Rectal smooth muscle tissue (tissue), 1 donor: Measurements from ENCODE around the gene SORCS3.
"Not testable (repeated sequence)": the region's sequence is repeated elsewhere in the genome, so short reads cannot be mapped to it uniquely, and the experiment has no call there.

Experiments
- H3K27ac ChIP-seq: one replicate; pipeline ENCODE4 v1.7.0; 2013; ENCODE audit warnings: low read depth, low read length, inconsistent platforms
- H3K27me3 ChIP-seq: one replicate; pipeline ENCODE4 v1.7.0; 2013; ENCODE audit warnings: low read length; ENCODE audit not compliant: control insufficient read depth, insufficient read depth
- H3K36me3 ChIP-seq: one replicate; pipeline ENCODE4 v1.7.0; 2013; ENCODE audit warnings: low read length; ENCODE audit not compliant: control insufficient read depth, insufficient read depth
- H3K4me1 ChIP-seq: one replicate; pipeline ENCODE4 v1.7.0; 2013; ENCODE audit warnings: low read length; ENCODE audit not compliant: control insufficient read depth, insufficient read depth
- H3K4me3 ChIP-seq: one replicate; pipeline ENCODE4 v1.7.0; 2013; ENCODE audit warnings: low read length
- H3K9ac ChIP-seq: one replicate; pipeline ENCODE4 v1.7.0; 2013; ENCODE audit warnings: low read length

SORCS3 gene

DNA sequence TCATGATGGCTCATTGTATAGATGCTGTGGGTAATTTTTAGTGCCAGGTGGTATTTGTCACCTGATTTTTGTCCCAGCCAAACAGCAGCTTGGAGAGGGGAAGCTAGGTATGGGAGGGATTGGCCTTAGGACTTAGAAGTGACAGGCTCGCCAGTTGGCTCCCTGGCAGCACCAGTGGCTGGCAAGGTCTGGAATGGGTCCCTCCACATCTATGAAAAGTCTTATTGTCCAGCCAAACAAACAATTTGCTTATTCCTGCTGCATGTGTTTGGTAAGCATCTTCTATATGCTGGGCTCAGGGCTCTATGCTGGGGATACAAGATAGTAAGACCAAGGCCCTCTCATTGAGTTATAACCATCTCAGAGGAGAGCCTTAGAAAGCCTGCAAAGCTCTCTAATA, 42.5 kb downstream of the SORCS3 start:
- H3K4me1 ChIP-seq: peaks cover 2% of the 10 kb centered on the region
- no peak overlapping the region for H3K4me3 ChIP-seq
- H3K27me3 ChIP-seq: no peaks in the 10 kb centered on the region
- H3K27ac ChIP-seq: no peak overlapping the region
- H3K9ac ChIP-seq: no peak overlapping the region
- no peaks in the 10 kb centered on the region for H3K36me3 ChIP-seq

DNA sequence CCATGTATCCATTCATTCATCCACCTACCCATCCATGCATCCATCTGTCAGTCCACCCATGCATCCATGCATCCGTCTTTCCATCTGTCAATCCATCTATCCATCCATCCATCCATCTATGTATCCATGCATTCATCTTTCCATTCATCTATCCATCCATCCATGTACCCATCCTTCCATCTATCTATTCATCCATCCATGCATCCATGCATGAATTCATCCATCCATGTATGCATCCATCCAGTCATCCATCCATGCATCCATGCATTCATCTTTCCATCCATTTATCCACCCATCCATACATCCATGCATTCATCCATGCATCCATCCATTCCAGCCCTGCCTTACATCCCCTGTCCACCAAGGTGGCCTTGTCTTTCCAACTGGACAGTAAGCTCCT, 45.7 kb downstream of the SORCS3 start:
- no peaks in the 10 kb centered on the region for H3K36me3 ChIP-seq
- H3K27me3 ChIP-seq: no peaks in the 10 kb centered on the region
- H3K4me1 ChIP-seq: no peaks in the 10 kb centered on the region
- no peak overlapping the region for H3K4me3 ChIP-seq
- no peak overlapping the region for H3K27ac ChIP-seq
- H3K9ac ChIP-seq: no peak overlapping the region

GRCh38 chr10:104688251-104689042, 47.4 kb downstream of the SORCS3 start:
- Histone ChIP-seq H3K9ac (no peak overlapping the region), H3K27ac (no peak overlapping the region), H3K4me1 (no peaks in the 10 kb centered on the region), H3K27me3 (no peaks in the 10 kb centered on the region), H3K36me3 (no peaks in the 10 kb centered on the region), H3K4me3 (no peak overlapping the region)

GRCh38 chr10:104689105-104689504, 48.0 kb downstream of the SORCS3 start:
- H3K4me1 ChIP-seq: no peaks in the 10 kb centered on the region
- no peaks in the 10 kb centered on the region for H3K27me3 ChIP-seq
- no peak overlapping the region for H3K9ac ChIP-seq
- H3K27ac ChIP-seq: no peak overlapping the region
- no peaks in the 10 kb centered on the region for H3K36me3 ChIP-seq
- no peak overlapping the region for H3K4me3 ChIP-seq

GRCh38 chr10:104689547-104689946, 48.5 kb downstream of the SORCS3 start:
- Histone ChIP-seq H3K4me3 (no peak overlapping the region), H3K27ac (no peak overlapping the region), H3K36me3 (no peaks in the 10 kb centered on the region), H3K27me3 (no peaks in the 10 kb centered on the region), H3K9ac (no peak overlapping the region), H3K4me1 (no peaks in the 10 kb centered on the region)

- Histone ChIP-seq H3K4me3 (no peak overlapping the region), H3K9ac (no peak overlapping the region), H3K27ac (no peak overlapping the region), H3K36me3 (no peaks in the 10 kb centered on the region), H3K4me1 (no peaks in the 10 kb centered on the region), H3K27me3 (no peaks in the 10 kb centered on the region)
These were observed 49.0 kb downstream of the SORCS3 start for GRCh38 chr10:104690101-104690500.

GRCh38 chr10:104690959-104691358, 49.9 kb downstream of the SORCS3 start:
- no peaks in the 10 kb centered on the region for H3K36me3 ChIP-seq
- H3K27me3 ChIP-seq: no peaks in the 10 kb centered on the region
- no peaks in the 10 kb centered on the region for H3K4me1 ChIP-seq
- no peak overlapping the region for H3K4me3 ChIP-seq
- no peak overlapping the region for H3K27ac ChIP-seq
- H3K9ac ChIP-seq: no peak overlapping the region

DNA sequence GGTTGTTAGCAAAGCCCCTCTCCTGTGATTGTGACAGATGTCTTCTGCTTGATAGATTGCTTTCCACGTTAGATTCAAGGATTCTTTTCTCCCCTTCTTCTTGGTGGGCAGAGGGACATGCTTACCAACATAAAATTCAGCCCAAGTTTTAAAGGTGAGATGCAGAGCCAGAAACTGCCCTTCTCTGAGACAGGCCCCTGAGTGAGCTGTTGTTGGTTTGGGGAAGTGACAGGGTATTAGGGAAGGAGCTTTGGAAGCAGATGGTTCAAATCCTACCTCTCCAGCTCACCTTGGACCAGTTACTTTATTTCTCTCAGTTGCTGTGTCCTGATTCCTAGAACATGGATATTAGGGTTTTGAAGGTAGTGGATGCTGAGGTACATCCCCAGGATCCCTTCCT, 53.0 kb downstream of the SORCS3 start:
- no peaks in the 10 kb centered on the region for H3K27me3 ChIP-seq
- H3K4me3 ChIP-seq: no peak overlapping the region
- H3K4me1 ChIP-seq: no peaks in the 10 kb centered on the region
- no peak overlapping the region for H3K27ac ChIP-seq
- H3K36me3 ChIP-seq: no peaks in the 10 kb centered on the region
- H3K9ac ChIP-seq: no peak overlapping the region

GRCh38 chr10:104703262-104703661, 62.2 kb downstream of the SORCS3 start:
- not testable (repeated sequence) for H3K27me3 ChIP-seq, H3K36me3 ChIP-seq, H3K27ac ChIP-seq, H3K4me3 ChIP-seq, H3K9ac ChIP-seq, H3K4me1 ChIP-seq

DNA sequence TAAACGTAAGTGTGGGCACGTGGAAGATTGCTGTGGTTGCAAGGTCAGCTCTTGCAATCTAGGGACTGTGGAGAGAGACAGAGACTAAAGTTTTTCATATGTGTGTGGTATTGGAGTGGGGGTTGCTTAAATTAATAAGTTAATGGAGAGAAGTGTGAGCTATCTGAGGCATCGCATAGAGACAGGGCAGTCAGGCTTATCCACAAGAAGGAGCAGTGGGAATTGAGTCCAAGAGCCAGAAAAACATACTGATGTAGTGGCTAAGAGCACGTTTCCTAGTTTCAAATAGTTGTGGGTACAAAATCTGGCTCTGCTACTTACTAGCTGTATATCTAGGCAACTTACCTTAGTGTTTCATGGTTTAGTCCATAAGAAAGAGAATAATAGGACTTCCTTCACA, 65.8 kb downstream of the SORCS3 start:
- no peaks in the 10 kb centered on the region for H3K4me1 ChIP-seq
- no peak overlapping the region for H3K4me3 ChIP-seq
- H3K36me3 ChIP-seq: no peaks in the 10 kb centered on the region
- H3K9ac ChIP-seq: no peak overlapping the region
- no peaks in the 10 kb centered on the region for H3K27me3 ChIP-seq
- H3K27ac ChIP-seq: no peak overlapping the region

GRCh38 chr10:104707602-104708459, 66.7 kb downstream of the SORCS3 start:
- Histone ChIP-seq H3K27me3 (no peaks in the 10 kb centered on the region), H3K4me3 (no peak overlapping the region), H3K4me1 (no peaks in the 10 kb centered on the region), H3K27ac (no peak overlapping the region), H3K9ac (no peak overlapping the region), H3K36me3 (no peaks in the 10 kb centered on the region)

GRCh38 chr10:104711302-104711721, 70.2 kb downstream of the SORCS3 start:
- H3K27ac ChIP-seq: no peak overlapping the region
- H3K27me3 ChIP-seq: no peaks in the 10 kb centered on the region
- H3K36me3 ChIP-seq: no peaks in the 10 kb centered on the region
- no peak overlapping the region for H3K4me3 ChIP-seq
- H3K4me1 ChIP-seq: no peaks in the 10 kb centered on the region
- H3K9ac ChIP-seq: no peak overlapping the region
